ENCODE data around the gene CYP3A5. TPM values are rescaled to one million over a fixed set of nuclear protein-coding genes. Genes with fewer than 3 reads are reported as not detected.

The CYP3A5 gene
- total and polyA plus RNA-seq, 2 of the 8 experiments (the other 6 are each of a cell fraction or from before 2014, with no cell fraction given) = 0.06 TPM; not detected in 1

DNA sequence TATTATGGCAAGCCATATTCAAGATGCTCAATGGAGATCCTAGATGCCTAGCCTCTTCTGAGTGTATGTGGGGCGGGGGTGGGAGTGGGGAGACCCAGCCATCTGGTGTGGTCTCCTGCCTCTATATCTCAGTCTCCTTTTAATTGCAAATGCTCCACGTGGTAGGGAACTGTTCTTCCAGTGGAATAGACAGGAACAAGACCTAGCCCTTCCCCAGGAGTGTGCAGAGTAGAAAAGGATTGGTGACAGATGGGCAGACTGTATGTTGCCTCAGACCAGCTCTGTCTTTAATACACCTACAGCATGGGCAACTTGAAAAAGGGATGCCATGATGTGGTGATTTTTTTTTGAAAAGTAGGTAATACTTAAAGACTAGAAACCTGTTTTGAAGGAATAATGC lies 12.6 kb downstream of the CYP3A5 start:
- Histone ChIP-seq H3K23me2 (ENCODE audit: low read depth, low read length) (no peaks in the 10 kb centered on the region; the same call in 1 of the 2 replicates), H3K4ac (replicated peaks; ENCODE audit: insufficient read length, low read depth, low read length) (no peak overlapping the region), H3K9me3 (ENCODE audit: insufficient read depth in 2 of 2, low read depth in 1 of 2, low read length in 1 of 2) (no peaks in the 10 kb centered on the region), H3K9ac (replicated peaks in 1 of 4; ENCODE audit: extremely low read depth in 1 of 4, low read depth in 3 of 4, low read length in 3 of 4) (no peak overlapping the region), H4K91ac (replicated peaks; ENCODE audit: insufficient read length, low read length) (no peak overlapping the region), H4K5ac (ENCODE audit: insufficient read length, low read depth, low read length) (no peak overlapping the region), H3K14ac (ENCODE audit: insufficient read length) (no peak overlapping the region), H2BK5ac (ENCODE audit: low read depth, low read length) (no peak overlapping the region), H3K36me3 (ENCODE audit: control insufficient read depth in 2 of 4, insufficient read depth in 4 of 4, low read length in 3 of 4) (no peaks in the 10 kb centered on the region; a peak in 1 of 8 replicates), H2BK12ac (ENCODE audit: low read depth, low read length) (no peak overlapping the region), H3K27ac (ENCODE audit: low read depth, low read length) (no peak overlapping the region), H3K79me1 (ENCODE audit: low read depth, low read length) (no peaks in the 10 kb centered on the region; the same call in 1 of the 2 replicates), H3K27me3 (replicated peaks in 1 of 4; ENCODE audit: control insufficient read depth in 3 of 4, extremely low read depth in 1 of 4, insufficient read depth in 3 of 4, low read length in 3 of 4) (no peaks in the 10 kb centered on the region), H4K20me1 (replicated peaks in 1 of 2; ENCODE audit: control insufficient read depth in 1 of 2, insufficient read depth in 2 of 2, low read length in 2 of 2) (peaks cover 0 to 1% of the 10 kb centered on the region in 2 experiments), H2BK20ac (ENCODE audit: low read length) (no peak overlapping the region), H2BK15ac (ENCODE audit: low read length) (no peak overlapping the region), H3K4me1 (replicated peaks in 1 of 4; ENCODE audit: control insufficient read depth in 3 of 4, insufficient read depth in 4 of 4, low read length in 3 of 4) (no peaks in the 10 kb centered on the region), H3K56ac (replicated peaks; ENCODE audit: insufficient read length, low read depth, low read length) (no peak overlapping the region), H2BK120ac (replicated peaks; ENCODE audit: low read depth, low read length) (no peak overlapping the region), H3K4me3 (ENCODE audit: extremely low read depth in 1 of 4, insufficient read depth in 2 of 4, low read depth in 3 of 4, low read length in 4 of 4) (no peak overlapping the region), H3K18ac (ENCODE audit: extremely low read depth, low read length) (no peak overlapping the region), H4K8ac (ENCODE audit: extremely low read depth, insufficient read depth, low read length) (no peak overlapping the region), H3K79me2 (ENCODE audit: control insufficient read depth in 1 of 2, insufficient read depth in 2 of 2, low read length in 2 of 2) (no peaks in the 10 kb centered on the region), H3K23ac (ENCODE audit: insufficient read length) (no peak overlapping the region), H2AK5ac (ENCODE audit: low read depth, low read length) (no peak overlapping the region), H2AFZ (ENCODE audit: low read length) (no peak overlapping the region), H3K4me2 (ENCODE audit: insufficient read depth in 1 of 2, low read depth in 2 of 2, low read length in 2 of 2) (no peak overlapping the region)
- 77% methylated on average over 2 of the region's 2 CpGs; no CpG with 5 or more reads in 1 of the 2 experiments for whole genome bisulfite sequencing, 2 experiments (ENCODE audit: extremely low coverage in 1 of 2, insufficient coverage in 1 of 2, insufficient read length in 1 of 2, insufficient replicate concordance in 2 of 2, low coverage in 1 of 2, low lambda C conversion rate in 2 of 2, missing lambda C conversion rate in 1 of 2)
- FAIRE-seq (no peak), DNase-seq (ENCODE audit: low read depth in 1 of 2, low spot score in 2 of 2) (no peak)
- ChIA-PET CTCF (ENCODE audit: partially characterized antibody) (no interaction called here), POLR2A (ENCODE audit: partially characterized antibody) (no interaction called here)
- TF ChIP-seq EGR1 (IDR thresholded peaks at IDR 0.05; ENCODE audit: borderline replicate concordance, low read depth, low read length) (no peak), CREB1 (IDR thresholded peaks at IDR 0.05) (no peak), JUN (IDR thresholded peaks at IDR 0.05; ENCODE audit: low read depth, low read length) (no peak), ZNF274 (IDR thresholded peaks at IDR 0.05; ENCODE audit: borderline replicate concordance, extremely low read depth, low read length) (no peak), SP4 (IDR thresholded peaks at IDR 0.05; ENCODE audit: low read length) (no peak), SUZ12 (IDR thresholded peaks at IDR 0.05; ENCODE audit: low read length) (no peak), RAD21 (IDR thresholded peaks at IDR 0.05 in 1 of 2, conservative IDR thresholded peaks at IDR 0.05 in 1 of 2; ENCODE audit: low read depth in 2 of 2, low read length in 2 of 2) (no peak), BACH1 (IDR thresholded peaks at IDR 0.05; ENCODE audit: low read length) (no peak), TAF7 (optimal IDR thresholded peaks at IDR 0.05; ENCODE audit: borderline replicate concordance, low read depth, low read length) (no peak), CHD1 (IDR thresholded peaks at IDR 0.05; ENCODE audit: low read depth, low read length) (no peak), SIN3A (conservative IDR thresholded peaks at IDR 0.05 in 1 of 2, IDR thresholded peaks at IDR 0.05 in 1 of 2; ENCODE audit: low read depth in 1 of 2, low read length in 2 of 2) (no peak), RFX5 (IDR thresholded peaks at IDR 0.05; ENCODE audit: borderline replicate concordance, low read depth, low read length) (no peak), GABPA (IDR thresholded peaks at IDR 0.05; ENCODE audit: borderline replicate concordance, insufficient read depth, low read length) (no peak), POLR2AphosphoS5 (IDR thresholded peaks at IDR 0.05; ENCODE audit: low read depth, low read length) (no peak)
- TF ChIP-seq, protein P1, sequence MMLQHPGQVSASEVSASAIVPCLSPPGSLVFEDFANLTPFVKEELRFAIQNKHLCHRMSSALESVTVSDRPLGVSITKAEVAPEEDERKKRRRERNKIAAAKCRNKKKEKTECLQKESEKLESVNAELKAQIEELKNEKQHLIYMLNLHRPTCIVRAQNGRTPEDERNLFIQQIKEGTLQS (IDR thresholded peaks at IDR 0.05; ENCODE audit: insufficient read depth, low read depth, low read length) = no peak

Data from H1 (cell line).